Chondrocyte (in vitro differentiated cells): ENCODE measurements around the gene UBXN10. TPM values are rescaled to one million over a fixed set of nuclear protein-coding genes. Genes with fewer than 3 reads are reported as not detected.
"Not testable (repeated sequence)": the region's sequence is repeated elsewhere in the genome, so short reads cannot be mapped to it uniquely, and the experiment has no call there.

Experiments used
- DNase-seq: peaks from one replicate; pipeline ENCODE4 v3.0.0; 2021; ENCODE audit warnings: mixed read lengths, low spot score
- H3K27ac Mint-ChIP-seq: one replicate; pipeline ENCODE4 v1.8.0; 2021; ENCODE audit warnings: mild to moderate bottlenecking, moderate library complexity, mixed read lengths; ENCODE audit not compliant: unreplicated experiment
- H3K27me3 Mint-ChIP-seq: 2 replicates; pipeline ENCODE4 v1.8.0; 2021; ENCODE audit warnings: low read depth, mixed read lengths
- H3K36me3 Mint-ChIP-seq: 2 replicates; pipeline ENCODE4 v1.8.0; 2021; ENCODE audit warnings: low read depth, mixed read lengths
- H3K4me1 Mint-ChIP-seq: 2 replicates; pipeline ENCODE4 v1.8.0; 2021; ENCODE audit warnings: low read depth, mild to moderate bottlenecking, mixed read lengths
- H3K4me3 Mint-ChIP-seq: one replicate; pipeline ENCODE4 v1.8.0; 2021; ENCODE audit warnings: mild to moderate bottlenecking, moderate library complexity, mixed read lengths; ENCODE audit not compliant: unreplicated experiment
- H3K9me3 Mint-ChIP-seq: 2 replicates; pipeline ENCODE4 v1.8.0; 2021; ENCODE audit warnings: low read depth, mixed read lengths
- total RNA-seq: library from RNA; stranded (reverse); gene quantifications from 3 replicates; pipeline ENCODE4 v1.2.1, GENCODE V29; 2021
- TF ChIP-seq, protein P1 (sequence below): fragments of 200-600 bp; sonication (generic); IDR thresholded peaks from 2 replicates; pipeline ENCODE4 v1.5.0; 2021; ENCODE audit warnings: antibody characterized with exemption, mild to moderate bottlenecking, moderate library complexity

The UBXN10 gene
- total RNA-seq, 1 donor from 2014 or later = not detected

GRCh38 chr1:20212685-20213331, 26.9 kb downstream of the UBXN10 start:
- no peaks in the 10 kb centered on the region for H3K9me3 Mint-ChIP-seq
- no peaks in the 10 kb centered on the region for H3K36me3 Mint-ChIP-seq
- no peaks in the 10 kb centered on the region for H3K4me1 Mint-ChIP-seq
- no peak overlapping the region for H3K27ac Mint-ChIP-seq
- no peak for DNase-seq
- peaks cover 56% of the 10 kb centered on the region for H3K27me3 Mint-ChIP-seq
- H3K4me3 Mint-ChIP-seq = no peak overlapping the region
- TF ChIP-seq, protein P1, sequence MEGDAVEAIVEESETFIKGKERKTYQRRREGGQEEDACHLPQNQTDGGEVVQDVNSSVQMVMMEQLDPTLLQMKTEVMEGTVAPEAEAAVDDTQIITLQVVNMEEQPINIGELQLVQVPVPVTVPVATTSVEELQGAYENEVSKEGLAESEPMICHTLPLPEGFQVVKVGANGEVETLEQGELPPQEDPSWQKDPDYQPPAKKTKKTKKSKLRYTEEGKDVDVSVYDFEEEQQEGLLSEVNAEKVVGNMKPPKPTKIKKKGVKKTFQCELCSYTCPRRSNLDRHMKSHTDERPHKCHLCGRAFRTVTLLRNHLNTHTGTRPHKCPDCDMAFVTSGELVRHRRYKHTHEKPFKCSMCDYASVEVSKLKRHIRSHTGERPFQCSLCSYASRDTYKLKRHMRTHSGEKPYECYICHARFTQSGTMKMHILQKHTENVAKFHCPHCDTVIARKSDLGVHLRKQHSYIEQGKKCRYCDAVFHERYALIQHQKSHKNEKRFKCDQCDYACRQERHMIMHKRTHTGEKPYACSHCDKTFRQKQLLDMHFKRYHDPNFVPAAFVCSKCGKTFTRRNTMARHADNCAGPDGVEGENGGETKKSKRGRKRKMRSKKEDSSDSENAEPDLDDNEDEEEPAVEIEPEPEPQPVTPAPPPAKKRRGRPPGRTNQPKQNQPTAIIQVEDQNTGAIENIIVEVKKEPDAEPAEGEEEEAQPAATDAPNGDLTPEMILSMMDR = peak; percentile 91

GRCh38 chr1:20215716-20216115, 29.8 kb downstream of the UBXN10 start:
- Mint-ChIP-seq H3K4me3 (no peak overlapping the region), H3K27me3 (peaks cover 45% of the 10 kb centered on the region), H3K27ac (no peak overlapping the region), H3K9me3 (no peaks in the 10 kb centered on the region), H3K4me1 (no peaks in the 10 kb centered on the region), H3K36me3 (no peaks in the 10 kb centered on the region)
- DNase-seq = no peak
- TF ChIP-seq, protein P1 = no peak

GRCh38 chr1:20216574-20216973, 30.7 kb downstream of the UBXN10 start:
- Mint-ChIP-seq H3K4me1 (no peaks in the 10 kb centered on the region), H3K9me3 (no peaks in the 10 kb centered on the region), H3K4me3 (no peak overlapping the region), H3K27me3 (peaks cover 39% of the 10 kb centered on the region), H3K27ac (no peak overlapping the region), H3K36me3 (no peaks in the 10 kb centered on the region)
- TF ChIP-seq, protein P1 = peak; percentile 56
- DNase-seq = no peak

DNA sequence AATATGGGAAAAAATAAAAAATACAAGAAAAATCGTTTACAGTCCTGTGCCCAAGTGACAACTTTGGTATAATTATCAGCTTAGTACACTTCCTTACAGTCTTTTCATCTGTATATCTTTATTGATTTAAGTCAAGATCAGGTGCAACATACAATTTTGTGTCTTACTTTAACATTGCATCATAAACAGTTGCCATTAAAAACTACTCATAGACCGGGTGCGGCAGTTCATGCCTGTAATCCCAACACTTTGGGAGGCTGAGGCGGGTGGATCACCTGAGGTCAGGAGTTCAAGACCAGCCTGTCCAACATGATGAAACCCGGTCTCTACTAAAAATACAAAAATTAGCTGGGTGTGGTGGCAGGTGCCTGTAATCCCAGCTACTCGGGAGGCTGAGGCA, 33.2 kb downstream of the UBXN10 start:
- DNase-seq = not testable (repeated sequence)

GRCh38 chr1:20220036-20220435, 34.1 kb downstream of the UBXN10 start:
- Mint-ChIP-seq H3K36me3 (no peaks in the 10 kb centered on the region), H3K4me1 (no peaks in the 10 kb centered on the region), H3K27me3 (peaks cover 45% of the 10 kb centered on the region), H3K9me3 (no peaks in the 10 kb centered on the region), H3K27ac (no peak overlapping the region), H3K4me3 (no peak overlapping the region)
- TF ChIP-seq, protein P1 = no peak
- no peak for DNase-seq

More for the DNA sequence above, 33.2 kb downstream of the UBXN10 start:
- not testable (repeated sequence) for H3K27ac Mint-ChIP-seq, H3K36me3 Mint-ChIP-seq, H3K9me3 Mint-ChIP-seq, H3K4me3 Mint-ChIP-seq, H3K4me1 Mint-ChIP-seq
- peaks cover 44% of the 10 kb centered on the region for H3K27me3 Mint-ChIP-seq

DNA sequence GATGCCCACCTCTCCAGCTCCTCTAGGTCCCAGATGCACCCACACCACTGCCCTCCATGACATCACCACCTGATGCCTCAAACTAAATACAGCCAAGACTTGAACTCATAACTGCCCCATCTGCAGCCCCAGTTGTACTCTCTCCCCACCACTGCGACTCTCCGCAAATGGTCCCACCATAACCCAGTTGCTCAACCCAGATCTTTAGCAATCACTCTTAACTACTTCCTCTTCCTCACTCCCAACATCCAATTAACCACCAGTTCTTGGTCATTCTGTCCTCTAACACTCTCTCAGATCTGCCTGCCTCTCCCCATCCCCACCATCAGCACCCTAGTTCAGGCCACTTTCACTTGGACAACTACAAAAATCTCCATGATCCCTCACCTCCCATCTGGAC, 37.2 kb downstream of the UBXN10 start:
- no peaks in the 10 kb centered on the region for H3K36me3 Mint-ChIP-seq
- H3K4me1 Mint-ChIP-seq = no peaks in the 10 kb centered on the region
- TF ChIP-seq, protein P1 = no peak
- peaks cover 2% of the 10 kb centered on the region for H3K9me3 Mint-ChIP-seq
- peaks cover 54% of the 10 kb centered on the region for H3K27me3 Mint-ChIP-seq
- no peak overlapping the region for H3K4me3 Mint-ChIP-seq
- no peak for DNase-seq
- no peak overlapping the region for H3K27ac Mint-ChIP-seq
